ENCODE results near the gene MBOAT2. TPM values are rescaled to one million over a fixed set of nuclear protein-coding genes. Genes with fewer than 3 reads are reported as not detected.

MBOAT2 gene
- total RNA-seq, 1 donor from 2014 or later: 1.7 TPM

DNA sequence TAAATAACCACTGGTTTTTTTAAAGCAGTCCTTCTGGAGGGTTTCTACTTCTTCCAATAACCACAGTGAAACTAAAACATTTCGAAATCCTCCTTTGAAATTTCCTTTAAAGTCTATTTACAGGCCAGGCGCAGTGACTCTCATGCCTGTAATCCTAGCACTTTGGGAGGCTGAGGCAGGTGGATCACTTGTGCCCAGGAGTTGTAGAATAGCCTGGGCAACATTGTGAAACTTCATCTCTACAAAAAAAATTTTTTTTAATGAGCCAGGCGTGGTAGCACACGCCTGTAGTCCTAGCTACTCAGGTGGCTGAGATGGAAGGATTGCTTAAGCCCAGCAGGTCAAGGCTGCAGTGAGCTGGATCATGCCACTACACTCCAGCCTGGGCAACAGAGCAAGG, 181.3 kb downstream of the MBOAT2 start:
- DNase-seq: no peak
- Mint-ChIP-seq H3K36me3 (ENCODE audit: low read depth) (peaks cover 48% of the 10 kb centered on the region), H3K9me3 (no peaks in the 10 kb centered on the region), H3K4me3 (no peak overlapping the region), H3K27ac (no peak overlapping the region), H3K27me3 (no peaks in the 10 kb centered on the region), H3K4me1 (no peaks in the 10 kb centered on the region)
- POLR2A ChIA-PET: no interaction called here
- TF ChIP-seq, protein P1, sequence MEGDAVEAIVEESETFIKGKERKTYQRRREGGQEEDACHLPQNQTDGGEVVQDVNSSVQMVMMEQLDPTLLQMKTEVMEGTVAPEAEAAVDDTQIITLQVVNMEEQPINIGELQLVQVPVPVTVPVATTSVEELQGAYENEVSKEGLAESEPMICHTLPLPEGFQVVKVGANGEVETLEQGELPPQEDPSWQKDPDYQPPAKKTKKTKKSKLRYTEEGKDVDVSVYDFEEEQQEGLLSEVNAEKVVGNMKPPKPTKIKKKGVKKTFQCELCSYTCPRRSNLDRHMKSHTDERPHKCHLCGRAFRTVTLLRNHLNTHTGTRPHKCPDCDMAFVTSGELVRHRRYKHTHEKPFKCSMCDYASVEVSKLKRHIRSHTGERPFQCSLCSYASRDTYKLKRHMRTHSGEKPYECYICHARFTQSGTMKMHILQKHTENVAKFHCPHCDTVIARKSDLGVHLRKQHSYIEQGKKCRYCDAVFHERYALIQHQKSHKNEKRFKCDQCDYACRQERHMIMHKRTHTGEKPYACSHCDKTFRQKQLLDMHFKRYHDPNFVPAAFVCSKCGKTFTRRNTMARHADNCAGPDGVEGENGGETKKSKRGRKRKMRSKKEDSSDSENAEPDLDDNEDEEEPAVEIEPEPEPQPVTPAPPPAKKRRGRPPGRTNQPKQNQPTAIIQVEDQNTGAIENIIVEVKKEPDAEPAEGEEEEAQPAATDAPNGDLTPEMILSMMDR (IDR thresholded peaks at IDR 0.05): no peak
- intact Hi-C loops (cut with micrococcal nuclease): no loop called here
- CTCF ChIA-PET: no interaction called here
- ATAC-seq (ENCODE audit: low read depth): no peak

GRCh38 chr2:8821276-8822217, 181.9 kb downstream of the MBOAT2 start:
- Mint-ChIP-seq H3K4me1 (no peaks in the 10 kb centered on the region), H3K27ac (no peak overlapping the region), H3K9me3 (no peaks in the 10 kb centered on the region), H3K36me3 (ENCODE audit: low read depth) (peaks cover 51% of the 10 kb centered on the region), H3K4me3 (no peak overlapping the region), H3K27me3 (no peaks in the 10 kb centered on the region)
- no peak for ATAC-seq (ENCODE audit: low read depth)
- CTCF ChIA-PET: no interaction called here
- TF ChIP-seq, protein P1 (IDR thresholded peaks at IDR 0.05): no peak
- intact Hi-C loops (cut with micrococcal nuclease): no loop called here
- POLR2A ChIA-PET: no interaction called here
- DNase-seq: no peak

DNA sequence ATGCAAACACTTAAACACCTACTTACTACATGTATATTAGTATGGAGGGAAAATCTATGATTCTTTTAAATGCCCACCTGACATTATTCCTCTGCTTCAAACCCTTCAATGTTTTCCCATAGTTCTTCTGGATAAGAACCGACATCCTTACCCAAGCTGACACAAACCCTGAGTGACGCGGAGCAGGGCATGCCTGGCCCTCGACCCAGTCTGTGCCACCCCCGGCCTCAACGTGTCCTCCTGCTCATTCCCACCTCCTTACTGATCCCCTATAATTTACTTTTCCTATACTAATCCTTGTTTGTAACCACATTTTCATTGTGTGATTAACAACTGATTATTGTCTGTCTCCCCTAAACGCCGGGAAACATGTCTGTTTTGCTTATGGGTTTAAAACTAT, 183.5 kb downstream of the MBOAT2 start:
- no peak overlapping the region for H3K4me3 Mint-ChIP-seq
- H3K36me3 Mint-ChIP-seq (ENCODE audit: low read depth): peaks cover 52% of the 10 kb centered on the region
- H3K27me3 Mint-ChIP-seq: no peaks in the 10 kb centered on the region
- CTCF ChIA-PET: no interaction called here
- H3K4me1 Mint-ChIP-seq: no peaks in the 10 kb centered on the region
- intact Hi-C loops (cut with micrococcal nuclease): no loop called here
- no peak overlapping the region for H3K27ac Mint-ChIP-seq
- POLR2A ChIA-PET: no interaction called here
- H3K9me3 Mint-ChIP-seq: no peaks in the 10 kb centered on the region
- no peak for ATAC-seq (ENCODE audit: low read depth)
- TF ChIP-seq, protein P1 (IDR thresholded peaks at IDR 0.05): no peak
- no peak for DNase-seq

DNA sequence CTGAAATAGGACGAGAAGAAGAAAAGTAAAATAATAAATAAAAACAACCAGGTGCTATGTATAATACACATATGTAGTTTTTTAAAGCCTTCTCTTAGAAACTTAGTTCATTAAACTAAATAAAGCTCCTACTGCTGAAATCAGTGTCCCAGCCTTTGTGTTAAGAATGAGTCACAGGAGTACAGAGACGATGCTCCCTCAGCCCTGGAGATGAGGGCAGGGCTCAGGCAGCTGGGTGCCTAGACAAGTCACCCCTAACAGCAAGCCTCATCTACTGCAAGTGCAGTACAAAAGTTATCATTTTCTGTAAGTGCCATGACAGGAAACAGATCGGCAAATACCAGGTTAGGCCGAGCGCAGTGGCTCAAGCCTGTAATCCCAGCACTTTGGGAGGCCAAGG, 184.3 kb downstream of the MBOAT2 start:
- no peak for ATAC-seq (ENCODE audit: low read depth)
- Mint-ChIP-seq H3K27me3 (no peaks in the 10 kb centered on the region), H3K27ac (no peak overlapping the region), H3K36me3 (ENCODE audit: low read depth) (peaks cover 49% of the 10 kb centered on the region), H3K9me3 (no peaks in the 10 kb centered on the region), H3K4me1 (no peaks in the 10 kb centered on the region), H3K4me3 (no peak overlapping the region)
- POLR2A ChIA-PET: no interaction called here
- TF ChIP-seq, protein P1 (IDR thresholded peaks at IDR 0.05): no peak
- intact Hi-C loops (cut with micrococcal nuclease): no loop called here
- CTCF ChIA-PET: no interaction called here
- DNase-seq: no peak

GRCh38 chr2:8817221-8817620, 186.3 kb downstream of the MBOAT2 start:
- Mint-ChIP-seq H3K27me3 (no peaks in the 10 kb centered on the region), H3K4me3 (no peak overlapping the region), H3K9me3 (no peaks in the 10 kb centered on the region), H3K36me3 (ENCODE audit: low read depth) (peaks cover 61% of the 10 kb centered on the region), H3K4me1 (no peaks in the 10 kb centered on the region), H3K27ac (no peak overlapping the region)
- intact Hi-C loops (cut with micrococcal nuclease): no loop called here
- ChIA-PET POLR2A (no interaction called here), CTCF (no interaction called here)
- DNase-seq: no peak
- TF ChIP-seq, protein P1 (IDR thresholded peaks at IDR 0.05): no peak
- ATAC-seq (ENCODE audit: low read depth): no peak
